Measurements from ENCODE around the gene C16orf96. TPM values are rescaled to one million over a fixed set of nuclear protein-coding genes. Genes with fewer than 3 reads are reported as not detected.

The C16orf96 gene
- 0.44 TPM for polyA plus RNA-seq (2013, experiment 1 of 2)
- 0.30 TPM for polyA plus RNA-seq (2013, experiment 2 of 2)

- no peak within 1 kb of the TSS for H3K4me3 ChIP-seq (ENCODE audit: extremely low read depth, insufficient read depth, low read length, poor library complexity, severe bottlenecking)
- H3K27ac ChIP-seq (ENCODE audit: low read depth, low read length, severe bottlenecking), result no peak within 1 kb of the TSS
- peaks cover 3% of the 10 kb centered on the region for H3K4me1 ChIP-seq (ENCODE audit: control insufficient read depth, insufficient read depth, low read length, poor library complexity, severe bottlenecking)
- WGBS, 2 experiments (ENCODE audit: insufficient coverage in 2 of 2), result 90 to 94% methylated on average over 4 of the region's 4 CpGs
- no peaks in the 10 kb centered on the region for H3K36me3 ChIP-seq (ENCODE audit: control insufficient read depth, insufficient read depth, low read length)
- no peaks in the 10 kb centered on the region for H3K9me3 ChIP-seq (ENCODE audit: control insufficient read depth, low read length)
Measured at GRCh38 chr16:4556112-4556511, at the start of gene C16orf96. TSS of gene C16orf96 (plus strand) at chr16:4556340. CDS start at chr16:4556490, 150 bp downstream.

- H3K4me3 ChIP-seq (ENCODE audit: extremely low read depth, insufficient read depth, low read length, poor library complexity, severe bottlenecking), result no peak overlapping the region
- H3K36me3 ChIP-seq (ENCODE audit: control insufficient read depth, insufficient read depth, low read length), result peaks cover 51% of the 10 kb centered on the region
- no peak overlapping the region for H3K27ac ChIP-seq (ENCODE audit: low read depth, low read length, severe bottlenecking)
- H3K4me1 ChIP-seq (ENCODE audit: control insufficient read depth, insufficient read depth, low read length, poor library complexity, severe bottlenecking), result peaks cover 10% of the 10 kb centered on the region
- 17% methylated on average over 3 of the region's 3 CpGs for WGBS, 2 experiments (ENCODE audit: insufficient coverage in 2 of 2)
- H3K9me3 ChIP-seq (ENCODE audit: control insufficient read depth, low read length), result no peaks in the 10 kb centered on the region
Measured at GRCh38 chr16:4506450-4506849, 49.7 kb upstream of the C16orf96 start.

- Histone ChIP-seq H3K4me3 (ENCODE audit: extremely low read depth, insufficient read depth, low read length, poor library complexity, severe bottlenecking) (no peak overlapping the region), H3K9me3 (ENCODE audit: control insufficient read depth, low read length) (no peaks in the 10 kb centered on the region), H3K27ac (ENCODE audit: low read depth, low read length, severe bottlenecking) (no peak overlapping the region), H3K4me1 (ENCODE audit: control insufficient read depth, insufficient read depth, low read length, poor library complexity, severe bottlenecking) (no peaks in the 10 kb centered on the region), H3K36me3 (ENCODE audit: control insufficient read depth, insufficient read depth, low read length) (peaks cover 65% of the 10 kb centered on the region)
- 97 to 100% methylated on average over 14 to 16 of the region's 17 CpGs for WGBS, 2 experiments (ENCODE audit: insufficient coverage in 2 of 2)
Measured at GRCh38 chr16:4507588-4508345, 48.4 kb upstream of the C16orf96 start.

- Histone ChIP-seq H3K4me3 (ENCODE audit: extremely low read depth, insufficient read depth, low read length, poor library complexity, severe bottlenecking) (no peak overlapping the region), H3K4me1 (ENCODE audit: control insufficient read depth, insufficient read depth, low read length, poor library complexity, severe bottlenecking) (no peaks in the 10 kb centered on the region), H3K27ac (ENCODE audit: low read depth, low read length, severe bottlenecking) (no peak overlapping the region), H3K36me3 (ENCODE audit: control insufficient read depth, insufficient read depth, low read length) (peaks cover 73% of the 10 kb centered on the region), H3K9me3 (ENCODE audit: control insufficient read depth, low read length) (no peaks in the 10 kb centered on the region)
- 89 to 94% methylated on average over 3 of the region's 3 CpGs for WGBS, 2 experiments (ENCODE audit: insufficient coverage in 2 of 2)
Measured at GRCh38 chr16:4508806-4509205, 47.3 kb upstream of the C16orf96 start.

- Histone ChIP-seq H3K4me1 (ENCODE audit: control insufficient read depth, insufficient read depth, low read length, poor library complexity, severe bottlenecking) (no peaks in the 10 kb centered on the region), H3K27ac (ENCODE audit: low read depth, low read length, severe bottlenecking) (no peak overlapping the region), H3K9me3 (ENCODE audit: control insufficient read depth, low read length) (no peaks in the 10 kb centered on the region), H3K36me3 (ENCODE audit: control insufficient read depth, insufficient read depth, low read length) (peaks cover 77% of the 10 kb centered on the region), H3K4me3 (ENCODE audit: extremely low read depth, insufficient read depth, low read length, poor library complexity, severe bottlenecking) (no peak overlapping the region)
- WGBS, 2 experiments (ENCODE audit: insufficient coverage in 2 of 2), result 91 to 95% methylated on average over 7 to 8 of the region's 8 CpGs
Measured at GRCh38 chr16:4509420-4509819, 46.7 kb upstream of the C16orf96 start.

- Histone ChIP-seq H3K9me3 (ENCODE audit: control insufficient read depth, low read length) (no peaks in the 10 kb centered on the region), H3K27ac (ENCODE audit: low read depth, low read length, severe bottlenecking) (no peak overlapping the region), H3K4me1 (ENCODE audit: control insufficient read depth, insufficient read depth, low read length, poor library complexity, severe bottlenecking) (no peaks in the 10 kb centered on the region), H3K36me3 (ENCODE audit: control insufficient read depth, insufficient read depth, low read length) (peaks cover 77% of the 10 kb centered on the region), H3K4me3 (ENCODE audit: extremely low read depth, insufficient read depth, low read length, poor library complexity, severe bottlenecking) (no peak overlapping the region)
- WGBS, 2 experiments (ENCODE audit: insufficient coverage in 2 of 2), result 50 to 71% methylated on average over 2 to 4 of the region's 5 CpGs
Measured at GRCh38 chr16:4510131-4510530, 46.0 kb upstream of the C16orf96 start.

- Histone ChIP-seq H3K36me3 (ENCODE audit: control insufficient read depth, insufficient read depth, low read length) (peaks cover 73% of the 10 kb centered on the region), H3K4me1 (ENCODE audit: control insufficient read depth, insufficient read depth, low read length, poor library complexity, severe bottlenecking) (no peaks in the 10 kb centered on the region), H3K9me3 (ENCODE audit: control insufficient read depth, low read length) (no peaks in the 10 kb centered on the region), H3K27ac (ENCODE audit: low read depth, low read length, severe bottlenecking) (no peak overlapping the region), H3K4me3 (ENCODE audit: extremely low read depth, insufficient read depth, low read length, poor library complexity, severe bottlenecking) (no peak overlapping the region)
- 92% methylated on average over 12 to 13 of the region's 14 CpGs for WGBS, 2 experiments (ENCODE audit: insufficient coverage in 2 of 2)
Measured at GRCh38 chr16:4510747-4511426, 45.3 kb upstream of the C16orf96 start.

GRCh38 chr16:4511441-4512082, 44.6 kb upstream of the C16orf96 start:
- no peak overlapping the region for H3K27ac ChIP-seq (ENCODE audit: low read depth, low read length, severe bottlenecking)
- no peaks in the 10 kb centered on the region for H3K4me1 ChIP-seq (ENCODE audit: control insufficient read depth, insufficient read depth, low read length, poor library complexity, severe bottlenecking)
- WGBS, 2 experiments (ENCODE audit: insufficient coverage in 2 of 2), result 69 to 72% methylated on average over 8 to 9 of the region's 9 CpGs
- peaks cover 77% of the 10 kb centered on the region for H3K36me3 ChIP-seq (ENCODE audit: control insufficient read depth, insufficient read depth, low read length)
- no peak overlapping the region for H3K4me3 ChIP-seq (ENCODE audit: extremely low read depth, insufficient read depth, low read length, poor library complexity, severe bottlenecking)
- no peaks in the 10 kb centered on the region for H3K9me3 ChIP-seq (ENCODE audit: control insufficient read depth, low read length)

- peaks cover 68% of the 10 kb centered on the region for H3K36me3 ChIP-seq (ENCODE audit: control insufficient read depth, insufficient read depth, low read length)
- no peaks in the 10 kb centered on the region for H3K9me3 ChIP-seq (ENCODE audit: control insufficient read depth, low read length)
- H3K4me1 ChIP-seq (ENCODE audit: control insufficient read depth, insufficient read depth, low read length, poor library complexity, severe bottlenecking), result no peaks in the 10 kb centered on the region
- no peak overlapping the region for H3K27ac ChIP-seq (ENCODE audit: low read depth, low read length, severe bottlenecking)
- 92 to 97% methylated on average over 9 to 10 of the region's 10 CpGs for WGBS, 2 experiments (ENCODE audit: insufficient coverage in 2 of 2)
- no peak overlapping the region for H3K4me3 ChIP-seq (ENCODE audit: extremely low read depth, insufficient read depth, low read length, poor library complexity, severe bottlenecking)
Measured at GRCh38 chr16:4512473-4512872, 43.7 kb upstream of the C16orf96 start.

GRCh38 chr16:4513086-4513860, 42.9 kb upstream of the C16orf96 start:
- Histone ChIP-seq H3K36me3 (ENCODE audit: control insufficient read depth, insufficient read depth, low read length) (peaks cover 60% of the 10 kb centered on the region), H3K9me3 (ENCODE audit: control insufficient read depth, low read length) (no peaks in the 10 kb centered on the region), H3K27ac (ENCODE audit: low read depth, low read length, severe bottlenecking) (no peak overlapping the region), H3K4me3 (ENCODE audit: extremely low read depth, insufficient read depth, low read length, poor library complexity, severe bottlenecking) (no peak overlapping the region), H3K4me1 (ENCODE audit: control insufficient read depth, insufficient read depth, low read length, poor library complexity, severe bottlenecking) (no peaks in the 10 kb centered on the region)
- WGBS, 2 experiments (ENCODE audit: insufficient coverage in 2 of 2), result 89 to 94% methylated on average over 14 to 16 of the region's 19 CpGs

All from mesodermal cell (in vitro differentiated cells).